Esophagus squamous epithelium (tissue), 5 donors: ENCODE measurements around the gene CIB2. TPM values are rescaled to one million over a fixed set of nuclear protein-coding genes. Genes with fewer than 3 reads are reported as not detected.
"Not testable (repeated sequence)": the region's sequence is repeated elsewhere in the genome, so short reads cannot be mapped to it uniquely, and the experiment has no call there.

ENCODE experiments used
- DNase-seq: peaks from one replicate; lab custom pipeline; 2025; lab: John Stamatoyannopoulos, UW
- H3K27ac ChIP-seq, 4 donors: fragments of 200-600 bp; sonication (generic); one replicate each; pipeline ENCODE4 v1.5.1; 2016 to 2019; ENCODE audit warnings: mild to moderate bottlenecking in 1 of 4
- H3K27me3 ChIP-seq, 4 donors: fragments of 200-600 bp; sonication (generic); 1 replicate in 3 of 4; 2 replicates in 1 of 4; pipeline versions ENCODE4 v1.5.1 to v1.6.0; 2017 to 2021; ENCODE audit warnings: antibody characterized with exemption in 1 of 4
- H3K36me3 ChIP-seq, 3 donors: fragments of 200-600 bp; sonication (generic); one replicate each; pipeline ENCODE4 v1.5.1; 2016 to 2019
- H3K4me1 ChIP-seq, 3 donors: fragments of 200-600 bp; sonication (generic); one replicate each; pipeline ENCODE4 v1.5.1; 2017 to 2019
- H3K4me3 ChIP-seq, 4 donors: fragments of 200-600 bp; sonication (generic); 1 replicate in 3 of 4; 2 replicates in 1 of 4; pipeline ENCODE4 v1.5.1; 2016 to 2019; ENCODE audit warnings: mild to moderate bottlenecking in 2 of 4, moderate library complexity in 1 of 4
- H3K9me3 ChIP-seq, 3 donors: fragments of 200-600 bp; sonication (generic); one replicate each; pipeline ENCODE4 v1.5.1; 2016 to 2019
- POLR2A ChIP-seq, 4 donors: fragments of 450-650 bp; IDR thresholded peaks; one replicate each; pipeline ENCODE4 v1.6.1; 2017; ENCODE audit warnings: antibody characterized with exemption in 4 of 4, mild to moderate bottlenecking in 4 of 4, moderate library complexity in 3 of 4
- WGBS, 2 donors: methylation state at CpG; one replicate each; pipeline ENCODE4 v1.1.5; 2018; 5-methylcytosine and 5-hydroxymethylcytosine counted together
- intact Hi-C: fragments of 100-400 bp; cut with DNase I; formaldehyde crosslinking; loops from one replicate; pipeline ENCODE4 v1.15.0; 2022
- total RNA-seq, 4 donors: library from RNA; depleted of rRNA; stranded (reverse); fragments of >200 nt; gene quantifications; one replicate each; pipeline ENCODE4 v1.1.0, GENCODE V29; 2016
- TF ChIP-seq, protein P1 (sequence below), 6 experiments: fragments of 450-650 bp in 4 of 6; fragments of 200-600 bp in 2 of 6; sonication (generic) in 2 of 6; IDR thresholded peaks; one replicate each; pipeline ENCODE4 v1.5.1; 2016 to 2019; ENCODE audit warnings: antibody characterized with exemption in 6 of 6, mild to moderate bottlenecking in 4 of 6, moderate library complexity in 4 of 6
- donor health status: DM: yes; HTN: yes; CAD: no.

The CIB2 gene
- total RNA-seq, 4 donors from 2014 or later: 1.1 to 11.8 (median 1.5) TPM

DNA sequence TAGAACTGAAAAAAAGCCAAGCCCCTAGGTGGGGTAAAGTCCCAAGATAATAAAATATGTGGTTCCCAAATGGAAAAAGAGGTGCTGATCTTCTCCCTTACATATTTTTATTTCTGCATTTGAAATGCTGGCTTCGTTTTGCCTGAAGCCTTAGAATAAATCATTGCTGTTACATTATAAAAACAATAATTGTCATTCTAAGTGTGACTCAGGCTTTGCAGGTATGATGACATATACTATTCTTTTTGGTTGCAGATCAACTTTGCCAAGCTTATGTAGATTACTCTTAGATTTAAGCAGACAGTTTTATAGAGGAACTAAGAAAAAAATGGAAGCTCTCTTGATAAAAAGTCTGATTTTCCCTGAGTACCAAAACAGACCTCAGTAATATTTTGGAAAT, 25.4 kb upstream of the CIB2 start:
- peaks cover 14 to 43% (median 22%) of the 10 kb centered on the region in 3 donors for H3K36me3 ChIP-seq

DNA sequence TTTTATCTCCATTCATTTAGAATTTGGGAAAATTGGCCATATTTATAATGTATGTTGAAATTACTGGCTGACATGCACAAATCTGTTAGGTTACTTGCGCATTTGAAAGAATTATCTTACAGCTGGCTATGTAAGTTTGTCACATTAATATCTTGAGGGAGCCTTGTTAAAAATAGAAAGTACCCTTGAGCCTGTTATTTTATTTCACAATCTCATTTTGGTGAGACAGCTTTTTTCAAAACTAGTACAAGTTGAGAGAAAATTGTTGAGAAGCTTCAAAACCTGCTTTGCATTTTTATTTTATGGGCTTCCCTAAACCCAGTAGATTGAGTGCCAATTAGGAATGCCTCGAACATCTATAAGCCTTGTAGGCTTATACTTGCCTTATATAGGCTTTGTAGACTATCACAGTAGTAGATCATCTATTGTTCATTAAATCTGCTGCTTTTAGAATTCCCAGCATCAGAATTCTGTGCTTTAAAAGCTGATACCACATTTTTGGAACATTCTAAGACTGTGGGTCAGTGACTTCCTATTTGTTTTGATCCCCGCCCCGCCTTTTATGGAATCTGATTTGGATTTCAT, 24.2 kb upstream of the CIB2 start:
- WGBS, 2 donors: 60 to 61% methylated on average over 4 of the region's 4 CpGs
- H3K4me1 ChIP-seq: peaks cover 10 to 44% (median 20%) of the 10 kb centered on the region in 3 donors
- H3K4me3 ChIP-seq: no peak overlapping the region
- H3K27me3 ChIP-seq: no peaks in the 10 kb centered on the region
- intact Hi-C loops: no loop called here
- TF ChIP-seq, protein P1, sequence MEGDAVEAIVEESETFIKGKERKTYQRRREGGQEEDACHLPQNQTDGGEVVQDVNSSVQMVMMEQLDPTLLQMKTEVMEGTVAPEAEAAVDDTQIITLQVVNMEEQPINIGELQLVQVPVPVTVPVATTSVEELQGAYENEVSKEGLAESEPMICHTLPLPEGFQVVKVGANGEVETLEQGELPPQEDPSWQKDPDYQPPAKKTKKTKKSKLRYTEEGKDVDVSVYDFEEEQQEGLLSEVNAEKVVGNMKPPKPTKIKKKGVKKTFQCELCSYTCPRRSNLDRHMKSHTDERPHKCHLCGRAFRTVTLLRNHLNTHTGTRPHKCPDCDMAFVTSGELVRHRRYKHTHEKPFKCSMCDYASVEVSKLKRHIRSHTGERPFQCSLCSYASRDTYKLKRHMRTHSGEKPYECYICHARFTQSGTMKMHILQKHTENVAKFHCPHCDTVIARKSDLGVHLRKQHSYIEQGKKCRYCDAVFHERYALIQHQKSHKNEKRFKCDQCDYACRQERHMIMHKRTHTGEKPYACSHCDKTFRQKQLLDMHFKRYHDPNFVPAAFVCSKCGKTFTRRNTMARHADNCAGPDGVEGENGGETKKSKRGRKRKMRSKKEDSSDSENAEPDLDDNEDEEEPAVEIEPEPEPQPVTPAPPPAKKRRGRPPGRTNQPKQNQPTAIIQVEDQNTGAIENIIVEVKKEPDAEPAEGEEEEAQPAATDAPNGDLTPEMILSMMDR (IDR thresholded peaks at IDR 0.05): no peak
- TF ChIP-seq POLR2A (IDR thresholded peaks at IDR 0.05): no peak
- no peak for DNase-seq
- no peaks in the 10 kb centered on the region for H3K9me3 ChIP-seq
- H3K36me3 ChIP-seq: peaks cover 7 to 31% (median 15%) of the 10 kb centered on the region in 3 donors
- H3K27ac ChIP-seq: peak overlapping the region; percentile 5 to 53 (median 43)

More for the DNA sequence above, 25.4 kb upstream of the CIB2 start:
- intact Hi-C loops: no loop called here
- Histone ChIP-seq H3K27ac (peak overlapping the region in 2 of 4 donors; percentile 50 to 53), H3K4me1 (peaks cover 9 to 35% (median 18%) of the 10 kb centered on the region in 3 donors), H3K9me3 (no peaks in the 10 kb centered on the region), H3K27me3 (no peaks in the 10 kb centered on the region), H3K4me3 (no peak overlapping the region)
- no peak for DNase-seq
- WGBS, 2 donors: 35 to 36% methylated on average over 1 of the region's 1 CpG
- no peak for TF ChIP-seq POLR2A (IDR thresholded peaks at IDR 0.05)
- TF ChIP-seq, protein P1 (IDR thresholded peaks at IDR 0.05): no peak

DNA sequence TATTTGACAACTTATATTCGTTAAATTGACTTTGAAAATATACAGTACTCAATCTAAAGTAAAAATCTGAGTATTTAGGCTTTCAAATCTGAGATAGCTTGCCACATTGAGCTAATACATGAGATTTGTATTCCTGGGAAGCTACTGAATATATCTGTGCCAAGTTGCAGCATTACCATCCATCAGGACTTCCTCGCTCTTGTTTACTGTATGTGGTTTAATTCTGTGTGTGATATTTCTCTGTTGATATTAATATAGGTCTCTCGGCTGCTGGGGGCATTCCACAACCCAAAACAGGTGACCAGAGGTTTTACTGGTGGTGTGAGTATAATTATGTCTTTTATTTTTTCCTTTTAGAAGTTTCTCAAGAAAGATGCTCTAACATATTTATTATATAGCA, 23.7 kb upstream of the CIB2 start:
- H3K36me3 ChIP-seq: peaks cover 6 to 26% (median 11%) of the 10 kb centered on the region in 3 donors
- DNase-seq: no peak
- H3K4me1 ChIP-seq: peaks cover 14 to 49% (median 25%) of the 10 kb centered on the region in 3 donors
- H3K27ac ChIP-seq: peak overlapping the region in 3 of 4 donors; percentile 9 to 53 (median 50)
- TF ChIP-seq, protein P1 (IDR thresholded peaks at IDR 0.05): no peak
- TF ChIP-seq POLR2A (IDR thresholded peaks at IDR 0.05): no peak
- intact Hi-C loops: no loop called here
- WGBS, 2 donors: 72 to 81% methylated on average over 3 of the region's 3 CpGs
- no peaks in the 10 kb centered on the region for H3K9me3 ChIP-seq
- H3K4me3 ChIP-seq: no peak overlapping the region
- no peaks in the 10 kb centered on the region for H3K27me3 ChIP-seq

DNA sequence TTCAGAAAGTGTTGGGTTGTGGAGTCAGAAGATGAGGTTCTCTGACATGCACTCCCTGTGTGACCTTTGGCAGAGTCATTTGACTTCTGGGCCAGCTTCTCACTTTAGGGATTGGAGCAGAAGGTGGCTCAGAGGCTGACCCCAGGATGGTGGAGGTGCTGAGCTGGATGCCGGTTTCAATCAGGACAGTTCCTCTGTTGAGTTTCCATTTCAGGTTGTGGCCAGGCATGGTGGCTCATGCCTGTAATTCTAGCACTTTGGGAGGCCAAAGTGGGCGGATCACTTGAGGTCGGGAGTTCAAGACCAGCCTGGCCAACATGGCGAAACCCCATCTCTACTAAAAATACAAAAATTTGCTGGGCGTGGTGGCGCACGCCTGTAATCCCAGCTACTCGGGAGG, 19.8 kb upstream of the CIB2 start:
- H3K27me3 ChIP-seq, H3K4me3 ChIP-seq, DNase-seq, intact Hi-C loops, H3K9me3 ChIP-seq, H3K36me3 ChIP-seq, H3K27ac ChIP-seq: not testable (repeated sequence)
- WGBS, 2 donors: 91 to 95% methylated on average over 6 to 8 of the region's 8 CpGs
- H3K4me1 ChIP-seq: peaks cover 11 to 68% (median 34%) of the 10 kb centered on the region in 3 donors

DNA sequence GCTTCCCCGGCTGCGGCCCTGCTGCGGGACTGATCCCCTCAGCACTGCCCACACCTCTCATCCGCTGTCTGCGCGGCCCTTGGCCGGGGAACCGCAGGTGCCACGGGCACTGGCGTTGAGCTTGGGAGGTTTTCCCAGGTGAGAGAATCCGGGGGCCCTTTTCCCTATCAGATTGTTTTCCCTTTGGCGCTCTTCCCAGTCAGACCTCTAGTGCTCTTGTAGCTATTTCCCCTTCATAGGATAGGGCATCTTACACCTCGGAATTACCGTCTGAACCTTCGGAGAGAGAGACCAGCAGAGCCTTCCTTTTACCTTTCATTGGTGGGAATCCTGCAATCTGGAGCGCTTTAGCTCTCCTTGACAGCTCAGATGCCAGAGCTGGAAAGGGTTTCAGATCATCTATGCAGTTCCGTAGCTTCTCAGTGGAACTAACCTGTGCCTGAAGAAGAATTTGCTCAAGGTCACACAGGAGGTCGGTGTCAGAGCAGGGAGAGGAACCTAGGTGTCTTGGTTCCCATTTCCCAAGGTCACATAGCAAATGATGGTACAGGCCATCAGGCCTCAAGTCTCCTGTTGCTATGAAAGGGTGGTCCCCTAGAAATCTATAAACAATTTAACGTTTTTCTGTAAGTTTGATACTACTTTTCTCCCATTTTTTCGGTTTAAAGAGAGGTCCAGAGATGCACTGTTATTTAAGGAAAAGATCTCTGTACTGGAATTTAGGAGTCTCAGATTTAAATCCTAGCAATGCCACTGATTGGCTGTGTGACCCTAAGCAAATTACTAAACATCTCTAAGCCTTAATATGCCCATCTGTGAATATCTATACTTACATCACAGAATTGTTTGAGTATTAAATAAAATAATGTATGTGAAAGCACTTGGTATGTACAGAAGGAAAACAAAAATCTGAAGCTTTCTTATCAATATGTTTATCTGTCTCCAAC, 18.8 kb upstream of the CIB2 start:
- Histone ChIP-seq H3K27me3 (no peaks in the 10 kb centered on the region), H3K36me3 (peaks cover 0 to 3% (median 0%) of the 10 kb centered on the region in 3 donors), H3K4me3 (peak overlapping the region; percentile 67 to 94 (median 85)), H3K9me3 (no peaks in the 10 kb centered on the region), H3K4me1 (peaks cover 5 to 61% (median 28%) of the 10 kb centered on the region in 3 donors), H3K27ac (peak overlapping the region; percentile 80 to 94 (median 92))
- no peak for DNase-seq
- intact Hi-C loops: no loop called here
- TF ChIP-seq, protein P1 (IDR thresholded peaks at IDR 0.05): no peak
- TF ChIP-seq POLR2A (IDR thresholded peaks at IDR 0.05): no peak
- WGBS, 2 donors: 6 to 8% methylated on average over 20 of the region's 20 CpGs
